H1 (cell line): ENCODE results near the gene GPR26. TPM values are rescaled to one million over a fixed set of nuclear protein-coding genes. Genes with fewer than 3 reads are reported as not detected.

Source experiments
- CTCF ChIA-PET: fragments of 300-600 bp; sonication (Branson Sonifier 250); formaldehyde crosslinking; loops from one replicate; lab custom pipeline; 2021; ENCODE audit not compliant: partially characterized antibody; lab: Charles Lee
- POLR2A ChIA-PET: fragments of 300-600 bp; sonication (Branson Sonifier 250); formaldehyde crosslinking; loops from one replicate; lab custom pipeline; 2021; ENCODE audit warnings: inconsistent platforms; ENCODE audit not compliant: partially characterized antibody; lab: Charles Lee
- DNase-seq, 2 experiments: peaks; one replicate each; pipeline versions ENCODE4 v3.0.0 to v3.0.0-alpha.2; 2010 to 2022; ENCODE audit warnings: low spot score in 2 of 2, low read depth in 1 of 2, mixed read lengths in 1 of 2
- FAIRE-seq: peaks from 2 replicates; lab custom pipeline; 2011; peaks lifted over from hg19 to GRCh38; lab: Jason Lieb, UNC
- H2AFZ ChIP-seq: 2 replicates; pipeline ENCODE4 v1.8.1; 2012; ENCODE audit warnings: low read length, inconsistent platforms
- H2AK5ac ChIP-seq: 2 replicates; pipeline ENCODE4 v1.6.1; 2013; ENCODE audit warnings: low read depth, low read length
- H2BK120ac ChIP-seq: replicated peaks from 2 replicates; pipeline ENCODE3; 2013; ENCODE audit warnings: low read depth, low read length, inconsistent platforms
- H2BK12ac ChIP-seq: 2 replicates; pipeline ENCODE4 v1.6.1; 2013; ENCODE audit warnings: low read depth, low read length
- H2BK15ac ChIP-seq: 2 replicates; pipeline ENCODE4 v1.6.1; 2013; ENCODE audit warnings: low read length
- H2BK20ac ChIP-seq: 2 replicates; pipeline ENCODE4 v1.6.1; 2013; ENCODE audit warnings: low read length
- H2BK5ac ChIP-seq: 2 replicates; pipeline ENCODE4 v1.6.1; 2013; ENCODE audit warnings: low read depth, low read length
- H3K14ac ChIP-seq: 2 replicates; pipeline ENCODE4 v1.6.1; 2013; ENCODE audit warnings: inconsistent platforms; ENCODE audit not compliant: insufficient read length
- H3K18ac ChIP-seq: 2 replicates; pipeline ENCODE4 v1.6.1; 2013; ENCODE audit warnings: low read length; ENCODE audit errors: extremely low read depth
- H3K23ac ChIP-seq: 2 replicates; pipeline ENCODE4 v1.6.1; 2013; ENCODE audit warnings: inconsistent platforms; ENCODE audit not compliant: insufficient read length
- H3K23me2 ChIP-seq: 2 replicates; pipeline ENCODE4 v1.6.1; 2013; ENCODE audit warnings: low read depth, low read length
- H3K27ac ChIP-seq: 2 replicates; pipeline ENCODE4 v1.6.1; 2011; ENCODE audit warnings: low read depth, low read length, inconsistent platforms
- H3K27me3 ChIP-seq, 4 experiments: replicated peaks in 1 of 4; 1 replicate in 1 of 4; 2 replicates in 3 of 4; pipeline versions ENCODE4 v1.6.1 to v1.8.1; 2011 to 2013; ENCODE audit warnings: low read length in 3 of 4, mild to moderate bottlenecking in 3 of 4, inconsistent platforms in 2 of 4, mixed read lengths in 2 of 4, moderate library complexity in 1 of 4; ENCODE audit not compliant: control insufficient read depth in 3 of 4, insufficient read depth in 3 of 4; ENCODE audit errors: extremely low read depth in 1 of 4
- H3K36me3 ChIP-seq, 4 experiments: 2 replicates each; pipeline versions ENCODE4 v1.6.1 to v1.8.1; 2011 to 2013; ENCODE audit warnings: mild to moderate bottlenecking in 4 of 4, low read length in 3 of 4, moderate library complexity in 2 of 4, control low read depth in 1 of 4, inconsistent platforms in 1 of 4; ENCODE audit not compliant: insufficient read depth in 4 of 4, control insufficient read depth in 2 of 4
- H3K4ac ChIP-seq: replicated peaks from 2 replicates; pipeline ENCODE3; 2013; ENCODE audit warnings: low read length, low read depth, mixed read lengths, inconsistent platforms; ENCODE audit not compliant: insufficient read length
- H3K4me1 ChIP-seq, 4 experiments: replicated peaks in 1 of 4; 1 replicate in 1 of 4; 2 replicates in 3 of 4; pipeline versions ENCODE4 v1.6.1 to v1.8.1; 2011 to 2013; ENCODE audit warnings: low read length in 3 of 4, inconsistent platforms in 2 of 4, mixed read lengths in 1 of 4; ENCODE audit not compliant: insufficient read depth in 4 of 4, control insufficient read depth in 3 of 4
- H3K4me2 ChIP-seq, 2 experiments: 2 replicates each; pipeline versions ENCODE4 v1.6.1 to v1.8.1; 2011 to 2013; ENCODE audit warnings: low read depth in 2 of 2, low read length in 2 of 2, control low read depth in 1 of 2, inconsistent platforms in 1 of 2, mild to moderate bottlenecking in 1 of 2; ENCODE audit not compliant: insufficient read depth in 1 of 2
- H3K4me3 ChIP-seq, 4 experiments: fragments of 200-600, 300-600 bp in 1 of 4; sonication (generic), shearing (Covaris generic), sonication (Bioruptor Twin) in 1 of 4; 2 replicates each; pipeline versions ENCODE4 v1.5.1 to v1.8.1; 2011 to 2016; ENCODE audit warnings: low read length in 4 of 4, low read depth in 3 of 4, control low read depth in 2 of 4, inconsistent platforms in 2 of 4, mild to moderate bottlenecking in 2 of 4, mixed read lengths in 1 of 4, moderate library complexity in 1 of 4; ENCODE audit not compliant: insufficient read depth in 2 of 4; ENCODE audit errors: extremely low read depth in 1 of 4
- H3K56ac ChIP-seq: replicated peaks from 2 replicates; pipeline ENCODE3; 2013; ENCODE audit warnings: low read depth, mild to moderate bottlenecking, mixed read lengths, low read length, inconsistent platforms; ENCODE audit not compliant: insufficient read length
- H3K79me1 ChIP-seq: 2 replicates; pipeline ENCODE4 v1.6.1; 2013; ENCODE audit warnings: low read depth, low read length, control low read depth
- H3K79me2 ChIP-seq, 2 experiments: 2 replicates each; pipeline versions ENCODE4 v1.6.1 to v1.8.1; 2012 to 2013; ENCODE audit warnings: low read length in 2 of 2, mild to moderate bottlenecking in 2 of 2, inconsistent platforms in 1 of 2; ENCODE audit not compliant: insufficient read depth in 2 of 2, control insufficient read depth in 1 of 2
- H3K9ac ChIP-seq, 4 experiments: replicated peaks in 1 of 4; 1 replicate in 1 of 4; 2 replicates in 3 of 4; pipeline versions ENCODE4 v1.6.1 to v1.8.1; 2011 to 2013; ENCODE audit warnings: low read depth in 3 of 4, low read length in 3 of 4, control low read depth in 2 of 4, mild to moderate bottlenecking in 2 of 4, moderate library complexity in 2 of 4, inconsistent platforms in 1 of 4; ENCODE audit errors: extremely low read depth in 1 of 4
- H3K9me3 ChIP-seq, 2 experiments: 2 replicates each; pipeline versions ENCODE4 v1.6.1 to v1.8.1; 2012 to 2013; ENCODE audit warnings: mild to moderate bottlenecking in 2 of 2, moderate library complexity in 2 of 2, control low read depth in 1 of 2, inconsistent platforms in 1 of 2, low read depth in 1 of 2, low read length in 1 of 2, mixed read lengths in 1 of 2; ENCODE audit not compliant: insufficient read depth in 2 of 2
- H4K20me1 ChIP-seq, 2 experiments: replicated peaks in 1 of 2; 2 replicates each; pipeline versions ENCODE3 to v1.8.1; 2011 to 2013; ENCODE audit warnings: inconsistent platforms in 2 of 2, low read length in 2 of 2, mild to moderate bottlenecking in 1 of 2; ENCODE audit not compliant: insufficient read depth in 2 of 2, control insufficient read depth in 1 of 2
- H4K5ac ChIP-seq: 2 replicates; pipeline ENCODE4 v1.6.1; 2013; ENCODE audit warnings: low read length, low read depth, mixed read lengths, inconsistent platforms; ENCODE audit not compliant: insufficient read length
- H4K8ac ChIP-seq: 2 replicates; pipeline ENCODE4 v1.8.0; 2013; ENCODE audit warnings: mild to moderate bottlenecking, moderate library complexity, low read length, inconsistent platforms; ENCODE audit not compliant: insufficient read depth; ENCODE audit errors: extremely low read depth
- H4K91ac ChIP-seq: replicated peaks from 2 replicates; pipeline ENCODE3; 2013; ENCODE audit warnings: low read length, mixed read lengths, inconsistent platforms; ENCODE audit not compliant: insufficient read length
- CTCF ChIP-seq, 3 experiments: IDR thresholded peaks; 1 replicate in 2 of 3; 2 replicates in 1 of 3; pipeline versions ENCODE4 v1.5.1 to v1.6.1; 2011; ENCODE audit warnings: low read length in 3 of 3, mild to moderate bottlenecking in 3 of 3, inconsistent platforms in 2 of 3, low read depth in 1 of 3, moderate library complexity in 1 of 3; ENCODE audit not compliant: insufficient read depth in 1 of 3; ENCODE audit errors: control extremely low read depth in 1 of 3
- HDAC2 ChIP-seq, 2 experiments: fragments of 300-600 bp in 1 of 2; sonication (generic) in 1 of 2; IDR thresholded peaks; 2 replicates each; pipeline ENCODE4 v1.6.1; 2011 to 2012; ENCODE audit warnings: low read depth in 2 of 2, low read length in 2 of 2, mild to moderate bottlenecking in 2 of 2, moderate library complexity in 2 of 2, borderline replicate concordance in 1 of 2, inconsistent platforms in 1 of 2
- NRF1 ChIP-seq: IDR thresholded peaks from 2 replicates; pipeline ENCODE4 v1.6.1; 2011; ENCODE audit warnings: mild to moderate bottlenecking, low read depth, low read length, improper control_type of control experiment
- RAD21 ChIP-seq, 2 experiments: IDR thresholded peaks in 1 of 2; conservative IDR thresholded peaks in 1 of 2; 2 replicates each; pipeline ENCODE4 v1.6.1; 2011; ENCODE audit warnings: low read depth in 2 of 2, low read length in 2 of 2, improper control_type of control experiment in 1 of 2, inconsistent platforms in 1 of 2, mild to moderate bottlenecking in 1 of 2, moderate library complexity in 1 of 2
- RFX5 ChIP-seq: IDR thresholded peaks from 2 replicates; pipeline ENCODE4 v1.6.1; 2011; ENCODE audit warnings: low read depth, low read length, improper control_type of control experiment, borderline replicate concordance
- WGBS, 2 experiments: shearing (Covaris generic) in 1 of 2; methylation state at CpG; one replicate each; pipeline versions ENCODE4 v1.1.6 to v1.1.7; 2013 to 2015; ENCODE audit warnings: low lambda C conversion rate in 2 of 2, mixed read lengths in 2 of 2, inconsistent platforms in 1 of 2, low coverage in 1 of 2, missing lambda C conversion rate in 1 of 2; ENCODE audit not compliant: insufficient replicate concordance in 2 of 2, insufficient coverage in 1 of 2, insufficient read length in 1 of 2; ENCODE audit errors: extremely low coverage in 1 of 2, missing lambda C conversion rate in 1 of 2; 5-methylcytosine and 5-hydroxymethylcytosine counted together
- polyA plus RNA-seq, 7 experiments: library from polyadenylated mRNA; depleted of rRNA in 3 of 7; stranded (reverse) in 5 of 7; unstranded in 2 of 7; fragments of >200 nt in 5 of 7; fragments of 200-250 nt in 2 of 7; gene quantifications; 1 replicate in 5 of 7; 2 replicates in 1 of 7; 4 replicates in 1 of 7; pipeline versions ENCODE4 v1.2.1 to v1.2.3, GENCODE V29; 2011 to 2013; ENCODE audit warnings: missing spikeins in 2 of 7, mixed read lengths in 2 of 7
- total RNA-seq: library from RNA; stranded (reverse); fragmentation: NEBNext Ultra II Directional; extraction: Animal tissue kit (Norgen Biotek cat#: 25700); gene quantifications from 2 replicates; pipeline ENCODE4 v1.2.1, GENCODE V29; 2021

GPR26 gene
- total and polyA plus RNA-seq, 2 of the 8 experiments (the other 6 are each of a cell fraction or from before 2014, with no cell fraction given) = 0.09 to 0.21 TPM

- Histone ChIP-seq H3K79me2 (no peaks in the 10 kb centered on the region), H3K23me2 (no peaks in the 10 kb centered on the region; the same call in 1 of the 2 replicates), H2AFZ (no peak overlapping the region), H4K91ac (no peak overlapping the region), H3K4me1 (peaks cover 5 to 25% (median 13%) of the 10 kb centered on the region in 4 experiments), H4K8ac (no peak overlapping the region), H3K4me3 (no peak overlapping the region), H3K18ac (no peak overlapping the region), H3K56ac (no peak overlapping the region), H3K14ac (no peak overlapping the region), H3K9me3 (no peaks in the 10 kb centered on the region), H3K36me3 (no peaks in the 10 kb centered on the region), H2BK5ac (no peak overlapping the region), H2BK20ac (no peak overlapping the region), H2BK15ac (no peak overlapping the region), H2BK120ac (no peak overlapping the region), H3K27ac (no peak overlapping the region), H2AK5ac (no peak overlapping the region), H3K9ac (no peak overlapping the region), H3K4ac (no peak overlapping the region), H4K20me1 (no peaks in the 10 kb centered on the region), H2BK12ac (no peak overlapping the region), H3K27me3 (no peaks in the 10 kb centered on the region; a peak in 1 of 7 replicates), H3K23ac (no peak overlapping the region), H3K79me1 (no peaks in the 10 kb centered on the region; the same call in 1 of the 2 replicates), H4K5ac (no peak overlapping the region), H3K4me2 (no peak overlapping the region)
- DNase-seq (peak in 1 of 2 experiments; percentile 73), FAIRE-seq (no peak)
- CTCF ChIA-PET = interaction anchor here (0.7 to 13.9 kb wide), 21 partner anchors 9 to 323 kb away, joined by 3 to 135 read pairs (median 5); no protein-coding TSS in a partner anchor
- TF ChIP-seq NRF1 (no peak), RFX5 (no peak), RAD21 (IDR thresholded peaks at IDR 0.05 in 1 of 2, conservative IDR thresholded peaks at IDR 0.05 in 1 of 2; ENCODE audit: low read depth in 2 of 2, low read length in 2 of 2) (peak; percentile 41 to 52), CTCF (IDR thresholded peaks at IDR 0.05; ENCODE audit: control extremely low read depth in 1 of 3, insufficient read depth in 1 of 3, low read depth in 1 of 3, low read length in 3 of 3) (peak; percentile 48 to 55 (median 52)), HDAC2 (IDR thresholded peaks at IDR 0.05; ENCODE audit: borderline replicate concordance in 1 of 2, low read depth in 2 of 2, low read length in 2 of 2) (no peak)
- 85% methylated on average over 10 of the region's 10 CpGs; no CpG with 5 or more reads in 1 of the 2 experiments for WGBS, 2 experiments
- POLR2A ChIA-PET = no interaction called here
Measured at GRCh38 chr10:123643315-123643714, 22.8 kb upstream of the GPR26 start.
